GM12878 (cell line): ENCODE results near the gene IL37. TPM values are rescaled to one million over a fixed set of nuclear protein-coding genes. Genes with fewer than 3 reads are reported as not detected.

Experiments used
- ATAC-seq: fragments of 200-7000 bp; cut with Tn5 transposase; 3 replicates; pipeline ENCODE4 v1.9.1; 2020; ENCODE audit warnings: mild to moderate bottlenecking, moderate library complexity
- BruUV-seq: library from RNA; stranded (reverse); fragments of 400-500 nt; replicated peaks from 2 replicates; lab custom pipeline; 2021; lab: Mats Ljungman, UMichigan
- CTCF ChIA-PET: fragments of 300-600 bp; sonication (Branson Sonifier 250); formaldehyde crosslinking; extraction: SDS; loops from one replicate; lab custom pipeline; 2021; ENCODE audit warnings: inconsistent platforms; lab: Yijun Ruan, JAX
- POLR2A ChIA-PET: fragments of 350-600 bp; formaldehyde crosslinking; extraction: SDS; loops from one replicate; lab custom pipeline; 2021; ENCODE audit warnings: inconsistent platforms; lab: Charles Lee
- RAD21 ChIA-PET: fragments of 300-600 bp; sonication (Branson Sonifier 250); formaldehyde crosslinking; loops from one replicate; lab custom pipeline; 2023; ENCODE audit warnings: antibody characterized with exemption; ENCODE audit not compliant: unreplicated experiment; lab: Charles Lee
- SMC1A ChIA-PET: fragments of 300-600 bp; sonication (Branson Sonifier 250); formaldehyde crosslinking; loops from one replicate; lab custom pipeline; 2023; ENCODE audit not compliant: unreplicated experiment, uncharacterized antibody; lab: Charles Lee
- DNase-seq: peaks from one replicate; pipeline ENCODE4 v3.0.0-alpha.2; 2011; ENCODE audit warnings: low read depth, low spot score
- FAIRE-seq: peaks from 3 replicates; lab custom pipeline; 2011; peaks lifted over from hg19 to GRCh38; lab: Jason Lieb, UNC
- H2AFZ ChIP-seq: 2 replicates; pipeline ENCODE4 v1.6.0; 2011; ENCODE audit warnings: low read depth, low read length, control low read depth; ENCODE audit not compliant: control insufficient read depth
- H3K27ac ChIP-seq: 2 replicates; pipeline ENCODE4 v1.5.1; 2011; ENCODE audit warnings: control low read depth; ENCODE audit not compliant: control insufficient read depth, insufficient read depth
- H3K27me3 ChIP-seq, 2 experiments: replicated peaks in 1 of 2; 2 replicates each; pipeline versions ENCODE4 v1.6.0 to v1.6.1; 2011; ENCODE audit warnings: low read length in 1 of 2; ENCODE audit not compliant: control insufficient read depth in 2 of 2, insufficient read depth in 2 of 2
- H3K36me3 ChIP-seq, 2 experiments: 2 replicates each; pipeline ENCODE4 v1.5.1; 2011; ENCODE audit warnings: low read length in 1 of 2; ENCODE audit not compliant: control insufficient read depth in 2 of 2, insufficient read depth in 2 of 2
- H3K4me1 ChIP-seq: 2 replicates; pipeline ENCODE4 v1.6.1; 2011; ENCODE audit warnings: mild to moderate bottlenecking, low read length, moderate library complexity, mixed read lengths; ENCODE audit not compliant: control insufficient read depth, insufficient read depth
- H3K4me2 ChIP-seq: 2 replicates; pipeline ENCODE4 v1.6.0; 2011; ENCODE audit warnings: control low read depth; ENCODE audit not compliant: control insufficient read depth, insufficient read depth
- H3K4me3 ChIP-seq: fragments of 200-600 bp; sonication (generic); 2 replicates; pipeline ENCODE4 v1.5.1; 2016
- H3K79me2 ChIP-seq: 2 replicates; pipeline ENCODE4 v1.6.0; 2011; ENCODE audit warnings: low read length; ENCODE audit not compliant: control insufficient read depth, insufficient read depth
- H3K9ac ChIP-seq: 2 replicates; pipeline ENCODE4 v1.8.0; 2011; ENCODE audit warnings: low read length, control low read depth, mixed read lengths; ENCODE audit not compliant: control insufficient read depth, insufficient read depth
- H3K9me3 ChIP-seq: replicated peaks from 3 replicates; pipeline ENCODE4 v1.5.1; 2011; ENCODE audit warnings: mild to moderate bottlenecking, low read length; ENCODE audit not compliant: control insufficient read depth, insufficient read depth
- H4K20me1 ChIP-seq: 2 replicates; pipeline ENCODE4 v1.6.0; 2011; ENCODE audit not compliant: control insufficient read depth, insufficient read depth
- ATF3 ChIP-seq: IDR thresholded peaks from 2 replicates; pipeline ENCODE4 v1.6.1; 2011; ENCODE audit warnings: low read depth, mild to moderate bottlenecking, low read length, moderate library complexity, borderline replicate concordance; ENCODE audit errors: extremely low read depth
- ATF7 ChIP-seq: fragments of 450-650 bp; IDR thresholded peaks from 2 replicates; pipeline ENCODE4 v1.6.1; 2016; ENCODE audit warnings: low read depth, mild to moderate bottlenecking
- BCL11A ChIP-seq: IDR thresholded peaks from 2 replicates; pipeline ENCODE4 v1.6.1; 2011; ENCODE audit warnings: low read depth, low read length
- FOXK2 ChIP-seq: fragments of 450-650 bp; IDR thresholded peaks from 2 replicates; pipeline ENCODE4 v1.6.1; 2017; ENCODE audit warnings: mild to moderate bottlenecking, moderate library complexity
- GATAD2B ChIP-seq: fragments of 450-650 bp; conservative IDR thresholded peaks from 2 replicates; pipeline ENCODE4 v1.6.1; 2017; ENCODE audit warnings: low read depth, mild to moderate bottlenecking, moderate library complexity
- HDAC6 ChIP-seq: fragments of 200-600 bp; sonication (generic); IDR thresholded peaks from one replicate; pipeline ENCODE4 v1.8.0; 2017; ENCODE audit warnings: antibody characterized with exemption; ENCODE audit not compliant: unreplicated experiment
- HSF1 ChIP-seq: fragments of 150-350 bp; IDR thresholded peaks from 2 replicates; pipeline ENCODE4 v1.6.1; 2014; ENCODE audit warnings: mild to moderate bottlenecking, low read depth, low read length
- IKZF1 ChIP-seq: fragments of 450-650 bp; conservative IDR thresholded peaks from 2 replicates; pipeline ENCODE4 v1.6.1; 2017; ENCODE audit warnings: antibody characterized with exemption, mild to moderate bottlenecking
- IKZF2 ChIP-seq, 2 experiments: fragments of 450-650 bp; IDR thresholded peaks; 2 replicates each; pipeline ENCODE4 v1.6.1; 2017; ENCODE audit warnings: mild to moderate bottlenecking in 2 of 2, moderate library complexity in 2 of 2
- IRF3 ChIP-seq: fragments of 450-650 bp; IDR thresholded peaks from 2 replicates; pipeline ENCODE4 v1.6.1; 2014; ENCODE audit warnings: mild to moderate bottlenecking
- MTA3 ChIP-seq: IDR thresholded peaks from 2 replicates; pipeline ENCODE4 v1.6.1; 2012; ENCODE audit warnings: low read length, inconsistent platforms, borderline replicate concordance
- NKRF ChIP-seq: fragments of 450-650 bp; conservative IDR thresholded peaks from 2 replicates; pipeline ENCODE4 v1.6.1; 2017; ENCODE audit warnings: mild to moderate bottlenecking, moderate library complexity
- NRF1 ChIP-seq: conservative IDR thresholded peaks from 2 replicates; pipeline ENCODE4 v1.6.1; 2011; ENCODE audit warnings: mild to moderate bottlenecking, low read depth, low read length, improper control_type of control experiment
- PAX5 ChIP-seq: IDR thresholded peaks from 2 replicates; pipeline ENCODE4 v1.6.1; 2011; ENCODE audit warnings: low read depth, low read length, borderline replicate concordance
- PML ChIP-seq: IDR thresholded peaks from 2 replicates; pipeline ENCODE4 v1.6.1; 2012; ENCODE audit warnings: low read length, inconsistent platforms
- SRF ChIP-seq, 2 experiments: IDR thresholded peaks; 2 replicates each; pipeline ENCODE4 v1.6.1; 2011; ENCODE audit warnings: low read depth in 2 of 2, low read length in 2 of 2, mild to moderate bottlenecking in 1 of 2, moderate library complexity in 1 of 2
- STAT3 ChIP-seq: IDR thresholded peaks from 2 replicates; pipeline ENCODE4 v1.6.1; 2011; ENCODE audit warnings: low read depth, low read length, improper control_type of control experiment
- TCF3 ChIP-seq: IDR thresholded peaks from 2 replicates; pipeline ENCODE4 v1.6.1; 2012; ENCODE audit warnings: low read depth, mild to moderate bottlenecking, low read length, borderline replicate concordance; ENCODE audit not compliant: insufficient read depth
- WGBS: methylation state at CpG from one replicate; pipeline ENCODE4 v1.1.6; 2016; ENCODE audit warnings: low lambda C conversion rate; ENCODE audit not compliant: insufficient replicate concordance, insufficient coverage; ENCODE audit errors: missing lambda C conversion rate; 5-methylcytosine and 5-hydroxymethylcytosine counted together
- in situ Hi-C: fragments of 300-500 bp; cut with MboI; formaldehyde crosslinking; loops from 9 replicates; pipeline ENCODE4 v1.14.3; 2018; ENCODE audit warnings: mixed read lengths
- intact Hi-C: fragments of 100-400 bp; cut with micrococcal nuclease; formaldehyde crosslinking; loops from one replicate; pipeline ENCODE4 v1.14.2; 2022; ENCODE audit not compliant: unreplicated experiment
- polyA plus RNA-seq, 11 experiments: library from polyadenylated mRNA; depleted of rRNA in 4 of 11; unstranded in 6 of 11; stranded (reverse) in 5 of 11; fragments of >200 nt; fragmentation: Nextera tagmentation in 4 of 11; fragmentation: Illumina TruSeq in 1 of 11; extraction: Ambion mirVana in 4 of 11; extraction: Trizol in 1 of 11; gene quantifications; 1 replicate in 1 of 11; 2 replicates in 10 of 11; pipeline versions ENCODE4 v1.2.1 to v1.2.3, GENCODE V29; 2011 to 2016; ENCODE audit warnings: inconsistent platforms in 2 of 11, missing spikeins in 2 of 11, low read depth in 1 of 11
- total RNA-seq, 4 experiments: library from RNA; depleted of rRNA in 3 of 4; stranded (reverse); fragments of >200 nt in 3 of 4; fragmentation: Illumina TruSeq in 1 of 4; extraction: Trizol in 1 of 4; gene quantifications; 2 replicates each; pipeline versions ENCODE4 v1.2.1 to v1.2.3, GENCODE V29; 2013 to 2021

IL37 gene
- total and polyA plus RNA-seq, 10 of the 15 experiments (the other 5 are each of a cell fraction or from before 2014, with no cell fraction given), result 0.41 to 0.54 TPM; not detected in 8

- no peak for TF ChIP-seq IRF3
- no peak for TF ChIP-seq ATF3
- TF ChIP-seq, all 136 proteins: peak for 0
Observed at GRCh38 chr2:112893752-112894151, 17.2 kb upstream of the IL37 start (continued).

- H4K20me1 ChIP-seq, result no peaks in the 10 kb centered on the region
- no peaks in the 10 kb centered on the region for H3K9me3 ChIP-seq
- intact Hi-C loops (no loop called here), in situ Hi-C loops (no loop called here)
- H3K9ac ChIP-seq, result no peak overlapping the region
- H3K4me3 ChIP-seq, result no peak overlapping the region
- no peaks in the 10 kb centered on the region for H3K79me2 ChIP-seq
- BruUV-seq, result no TSS peak
- SMC1A ChIA-PET, result interaction anchor here (0.6 kb wide), 1 partner anchor 21 kb away, joined by 4 read pairs; no protein-coding TSS in a partner anchor
- no peak overlapping the region for H2AFZ ChIP-seq
- H3K4me1 ChIP-seq, result no peaks in the 10 kb centered on the region
- no peaks in the 10 kb centered on the region for H3K36me3 ChIP-seq
- WGBS, result 33% methylated on average over 8 of the region's 8 CpGs
- ATAC-seq (no peak), DNase-seq (no peak), FAIRE-seq (no peak)
- RAD21 ChIA-PET, result interaction anchor here (0.6 to 1.2 kb wide), 2 partner anchors 45 to 148 kb away, joined by 3 read pairs; no protein-coding TSS in a partner anchor
- CTCF ChIA-PET, result no interaction called here
- H3K27me3 ChIP-seq, result no peaks in the 10 kb centered on the region; a peak in 1 of 4 replicates
- POLR2A ChIA-PET, result no interaction called here
- no peak overlapping the region for H3K4me2 ChIP-seq
- H3K27ac ChIP-seq, result no peak overlapping the region
- no peak for TF ChIP-seq BCL11A
- TF ChIP-seq HSF1, result no peak
- no peak for TF ChIP-seq FOXK2
- no peak for TF ChIP-seq ATF7
- TF ChIP-seq NRF1, result no peak
- TF ChIP-seq IKZF2 (IDR thresholded peaks at IDR 0.05), result no peak
- no peak for TF ChIP-seq STAT3
- TF ChIP-seq MTA3, result no peak
- no peak for TF ChIP-seq NKRF
- no peak for TF ChIP-seq HDAC6
- no peak for TF ChIP-seq IKZF1
- TF ChIP-seq TCF3, result no peak
- no peak for TF ChIP-seq GATAD2B
- TF ChIP-seq SRF (IDR thresholded peaks at IDR 0.05; ENCODE audit: low read depth in 2 of 2, low read length in 2 of 2), result no peak
- no peak for TF ChIP-seq PAX5
- TF ChIP-seq PML, result no peak
Observed at GRCh38 chr2:112896909-112897623, 13.9 kb upstream of the IL37 start.
